Lower lobe of right lung (tissue), 2 donors: ENCODE results near the gene PLVAP. TPM values are rescaled to one million over a fixed set of nuclear protein-coding genes. Genes with fewer than 3 reads are reported as not detected.

Experiments
- ATAC-seq, 2 donors: fragments of 200-7000 bp; cut with Tn5 transposase; one replicate each; pipeline ENCODE4 v1.9.1; 2020 to 2022; ENCODE audit warnings: mild to moderate bottlenecking in 2 of 2, moderate library complexity in 2 of 2
- DNase-seq: peaks from one replicate; pipeline ENCODE4 v3.0.0-alpha.2; 2020
- H3K27ac ChIP-seq: fragments of 200-600 bp; one replicate; pipeline ENCODE4 v1.8.0; 2022
- H3K27me3 ChIP-seq: fragments of 200-600 bp; one replicate; pipeline ENCODE4 v1.8.0; 2022; ENCODE audit warnings: low read depth
- H3K36me3 ChIP-seq: fragments of 200-600 bp; one replicate; pipeline ENCODE4 v1.8.0; 2022; ENCODE audit warnings: mild to moderate bottlenecking
- H3K4me1 ChIP-seq: fragments of 200-600 bp; one replicate; pipeline ENCODE4 v1.8.0; 2022
- H3K4me3 ChIP-seq: fragments of 200-600 bp; one replicate; pipeline ENCODE4 v1.8.0; 2022; ENCODE audit warnings: mild to moderate bottlenecking
- H3K9me3 ChIP-seq: fragments of 200-600 bp; one replicate; pipeline ENCODE4 v1.8.0; 2022
- intact Hi-C: fragments of 100-400 bp; cut with DNase I; formaldehyde crosslinking; loops from one replicate; pipeline ENCODE4 v1.11.0; 2022
- total RNA-seq: library from RNA; stranded (reverse); fragmentation: NEBNext Ultra II Directional; extraction: Animal tissue kit (Norgen Biotek cat#: 25700); gene quantifications from one replicate; pipeline ENCODE4 v1.2.1, GENCODE V29; 2021
- TF ChIP-seq, protein P1 (sequence below): fragments of 200-600 bp; IDR thresholded peaks from one replicate; pipeline ENCODE4 v1.8.0; 2022; ENCODE audit warnings: antibody characterized with exemption, mild to moderate bottlenecking
- donor health status: DM: no; HTN: yes; CAD: no; lungs with severe emphysema.

PLVAP gene
- total RNA-seq, 1 donor from 2014 or later, result 25.9 TPM

DNA sequence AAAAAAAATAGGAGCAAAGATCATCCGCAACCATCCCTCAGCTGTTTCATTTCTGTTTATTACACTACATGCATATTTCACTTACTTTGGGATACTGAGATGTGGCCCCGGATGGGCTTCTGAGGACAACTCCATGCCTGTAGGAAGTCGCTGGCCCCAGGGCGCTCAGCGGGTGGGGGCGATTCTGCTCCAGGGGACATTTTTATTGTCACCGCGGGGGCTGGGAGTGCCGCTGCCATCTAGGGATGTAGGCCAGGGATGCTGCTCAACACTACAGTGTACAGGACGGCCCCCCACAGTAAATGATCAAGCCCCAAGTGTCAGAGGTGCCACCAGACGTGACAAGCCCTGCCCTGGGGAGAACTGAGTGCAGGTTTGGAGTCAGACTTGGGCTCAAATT, 34.7 kb upstream of the PLVAP start:
- intact Hi-C loops, result no loop called here
- TF ChIP-seq, protein P1, sequence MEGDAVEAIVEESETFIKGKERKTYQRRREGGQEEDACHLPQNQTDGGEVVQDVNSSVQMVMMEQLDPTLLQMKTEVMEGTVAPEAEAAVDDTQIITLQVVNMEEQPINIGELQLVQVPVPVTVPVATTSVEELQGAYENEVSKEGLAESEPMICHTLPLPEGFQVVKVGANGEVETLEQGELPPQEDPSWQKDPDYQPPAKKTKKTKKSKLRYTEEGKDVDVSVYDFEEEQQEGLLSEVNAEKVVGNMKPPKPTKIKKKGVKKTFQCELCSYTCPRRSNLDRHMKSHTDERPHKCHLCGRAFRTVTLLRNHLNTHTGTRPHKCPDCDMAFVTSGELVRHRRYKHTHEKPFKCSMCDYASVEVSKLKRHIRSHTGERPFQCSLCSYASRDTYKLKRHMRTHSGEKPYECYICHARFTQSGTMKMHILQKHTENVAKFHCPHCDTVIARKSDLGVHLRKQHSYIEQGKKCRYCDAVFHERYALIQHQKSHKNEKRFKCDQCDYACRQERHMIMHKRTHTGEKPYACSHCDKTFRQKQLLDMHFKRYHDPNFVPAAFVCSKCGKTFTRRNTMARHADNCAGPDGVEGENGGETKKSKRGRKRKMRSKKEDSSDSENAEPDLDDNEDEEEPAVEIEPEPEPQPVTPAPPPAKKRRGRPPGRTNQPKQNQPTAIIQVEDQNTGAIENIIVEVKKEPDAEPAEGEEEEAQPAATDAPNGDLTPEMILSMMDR, result no peak
- H3K4me3 ChIP-seq, result no peak overlapping the region
- peaks cover 29% of the 10 kb centered on the region for H3K4me1 ChIP-seq
- peaks cover 21% of the 10 kb centered on the region for H3K36me3 ChIP-seq
- no peaks in the 10 kb centered on the region for H3K27me3 ChIP-seq
- H3K9me3 ChIP-seq, result no peaks in the 10 kb centered on the region
- DNase-seq (no peak), ATAC-seq (peak in 1 of 2 donors; percentile 39)
- H3K27ac ChIP-seq, result no peak overlapping the region

- intact Hi-C loops, result no loop called here
- Histone ChIP-seq H3K27me3 (no peaks in the 10 kb centered on the region), H3K4me1 (peaks cover 41% of the 10 kb centered on the region), H3K9me3 (no peaks in the 10 kb centered on the region), H3K27ac (no peak overlapping the region), H3K36me3 (peaks cover 21% of the 10 kb centered on the region), H3K4me3 (no peak overlapping the region)
- TF ChIP-seq, protein P1, result no peak
- DNase-seq (no peak), ATAC-seq (no peak)
Observed at GRCh38 chr19:17409990-17410389, 32.8 kb upstream of the PLVAP start.

DNA sequence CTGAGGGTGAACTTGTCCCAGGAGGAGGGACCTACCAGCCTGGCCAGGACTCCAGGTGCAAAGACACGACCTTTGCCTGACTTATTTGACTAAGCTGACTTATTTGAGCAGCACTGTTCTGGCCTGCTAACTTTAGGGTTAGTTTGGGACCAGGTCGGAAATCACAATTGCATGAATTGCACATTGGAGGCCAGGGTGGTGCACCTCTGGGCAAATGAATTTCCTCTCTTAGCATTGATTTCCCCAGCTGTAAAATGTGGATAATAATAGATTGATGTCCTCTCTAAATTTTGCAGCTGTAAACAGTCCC, 29.7 kb upstream of the PLVAP start:
- no peak for ATAC-seq
- no peak for DNase-seq
- Histone ChIP-seq H3K36me3 (peaks cover 13% of the 10 kb centered on the region), H3K9me3 (no peaks in the 10 kb centered on the region), H3K27ac (peak overlapping the region; percentile 85), H3K27me3 (no peaks in the 10 kb centered on the region), H3K4me1 (peaks cover 25% of the 10 kb centered on the region), H3K4me3 (peak overlapping the region; percentile 72)
- intact Hi-C loops, result no loop called here
- TF ChIP-seq, protein P1, result no peak

GRCh38 chr19:17406046-17406886, 29.1 kb upstream of the PLVAP start:
- no peak for DNase-seq
- peak overlapping the region; percentile 85 for H3K27ac ChIP-seq
- H3K9me3 ChIP-seq, result no peaks in the 10 kb centered on the region
- H3K36me3 ChIP-seq, result peaks cover 11% of the 10 kb centered on the region
- H3K27me3 ChIP-seq, result no peaks in the 10 kb centered on the region
- H3K4me3 ChIP-seq, result peak overlapping the region; percentile 72
- peaks cover 25% of the 10 kb centered on the region for H3K4me1 ChIP-seq
- peak; percentile 6 to 25 for ATAC-seq
- intact Hi-C loops, result no loop called here
- TF ChIP-seq, protein P1, result no peak

DNA sequence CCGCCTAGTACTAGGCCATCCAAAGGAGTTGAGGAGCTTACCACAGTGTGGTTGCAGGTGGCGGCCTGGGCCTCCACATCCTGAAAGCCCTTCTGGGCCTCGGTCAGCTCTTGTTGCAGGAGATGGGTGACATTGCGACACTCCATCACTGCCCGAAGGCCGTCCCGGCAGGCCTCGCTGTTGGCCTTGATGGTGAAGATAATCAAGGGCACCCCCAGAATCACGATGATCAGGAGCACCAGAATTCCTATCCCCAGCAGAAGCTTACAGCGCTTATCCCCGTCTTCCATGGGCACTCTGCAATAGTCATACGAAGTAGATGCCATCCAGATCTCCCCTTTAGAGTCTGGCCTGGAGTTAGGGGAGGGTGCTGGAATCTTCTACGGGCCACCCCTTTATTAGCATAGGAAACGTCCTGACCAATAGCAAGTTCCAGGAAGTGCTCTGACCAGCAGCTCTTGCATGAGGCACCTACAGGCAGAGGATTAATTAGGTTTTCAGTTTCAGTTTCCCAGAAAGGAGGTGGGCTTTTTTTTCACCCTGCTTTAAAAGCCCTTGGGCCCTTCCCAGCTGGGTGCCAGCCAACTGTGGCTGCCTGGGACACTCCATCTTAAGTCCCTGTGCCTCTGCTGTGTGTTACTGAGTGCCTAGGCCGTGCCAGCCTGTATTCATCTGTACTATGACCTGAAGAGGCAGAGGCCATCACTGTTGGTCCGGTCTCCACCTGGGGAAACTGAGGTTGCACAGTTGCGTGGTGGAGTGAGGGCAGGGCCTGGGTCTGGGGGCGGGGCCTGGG, 28.3 kb upstream of the PLVAP start, which contains the start of gene BST2:
BST2 (minus strand) TSS at position 381 of the 796 bp plus-strand sequence; CDS start at position 326, 55 bp downstream.
- Histone ChIP-seq H3K9me3 (no peaks in the 10 kb centered on the region), H3K4me1 (peaks cover 25% of the 10 kb centered on the region), H3K4me3 (peak within 1 kb of the TSS; percentile 72), H3K27me3 (no peaks in the 10 kb centered on the region), H3K36me3 (peaks cover 10% of the 10 kb centered on the region), H3K27ac (peak within 1 kb of the TSS; percentile 85)
- ATAC-seq, result peak; percentile 93 to 96
- intact Hi-C loops, result no loop called here
- DNase-seq, result peak; percentile 75
- TF ChIP-seq, protein P1, result no peak
